HG03064 (cell line): ENCODE results near the gene C9orf78.
A peak's percentile ranks its signal among the peaks of the same experiment; 100 is the strongest.
"Not testable (repeated sequence)": the region's sequence is repeated elsewhere in the genome, so short reads cannot be mapped to it uniquely, and the experiment has no call there.

Source experiments
- ATAC-seq: cut with Tn5 transposase; IDR thresholded peaks from one replicate; pipeline ENCODE4 v1.9.1; 2021; ENCODE audit warnings: low read depth; ENCODE audit not compliant: unreplicated experiment

C9orf78 gene

GRCh38 chr9:129814432-129815223 is 20.4 kb downstream of the C9orf78 start:
- ATAC-seq: no peak

GRCh38 chr9:129813661-129814060 is 21.4 kb downstream of the C9orf78 start:
- no peak for ATAC-seq

GRCh38 chr9:129812385-129812784 is 22.7 kb downstream of the C9orf78 start:
- ATAC-seq: no peak

- no peak for ATAC-seq
Measured at GRCh38 chr9:129811967-129812363, 23.1 kb downstream of the C9orf78 start.

- no peak for ATAC-seq
Measured at GRCh38 chr9:129810788-129811187, 24.3 kb downstream of the C9orf78 start.

- ATAC-seq: no peak
Measured at GRCh38 chr9:129810116-129810515, 25.0 kb downstream of the C9orf78 start.

GRCh38 chr9:129809346-129809745 is 25.7 kb downstream of the C9orf78 start:
- no peak for ATAC-seq

- ATAC-seq: no peak
Measured at GRCh38 chr9:129806061-129806460, 29.0 kb downstream of the C9orf78 start.

GRCh38 chr9:129803676-129804060 is 31.4 kb downstream of the C9orf78 start:
- ATAC-seq: peak; percentile 3

- ATAC-seq: peak; percentile 90
Measured at GRCh38 chr9:129802833-129803675, 32.0 kb downstream of the C9orf78 start, which contains the start of gene TOR1B. TSS of gene TOR1B (plus strand) at chr9:129803184. CDS start at chr9:129803213, 29 bp downstream.

- ATAC-seq: no peak
Measured at GRCh38 chr9:129801504-129801903, 33.6 kb downstream of the C9orf78 start.

- ATAC-seq: no peak
Measured at GRCh38 chr9:129798973-129799372, 36.1 kb downstream of the C9orf78 start.

- not testable (repeated sequence) for ATAC-seq
Measured at GRCh38 chr9:129796029-129796428, 39.0 kb downstream of the C9orf78 start.

GRCh38 chr9:129794549-129794948 is 40.5 kb downstream of the C9orf78 start:
- ATAC-seq: no peak

GRCh38 chr9:129786481-129786880 is 48.6 kb downstream of the C9orf78 start:
- ATAC-seq: no peak

GRCh38 chr9:129785866-129786265 is 49.2 kb downstream of the C9orf78 start:
- no peak for ATAC-seq

GRCh38 chr9:129784970-129785369 is 50.1 kb downstream of the C9orf78 start:
- not testable (repeated sequence) for ATAC-seq

GRCh38 chr9:129783516-129784361 is 51.3 kb downstream of the C9orf78 start:
- ATAC-seq: no peak

GRCh38 chr9:129781981-129782380 is 53.1 kb downstream of the C9orf78 start:
- no peak for ATAC-seq

- ATAC-seq: no peak
Measured at GRCh38 chr9:129781131-129781530, 53.9 kb downstream of the C9orf78 start.
